Globus pallidus (tissue), 1 donor: ENCODE data around the gene IP6K3.
A peak's percentile ranks its signal among the peaks of the same experiment; 100 is the strongest.

ENCODE experiments used
- DNase-seq: peaks from one replicate; pipeline ENCODE4 v3.0.0-alpha.2; 2015; ENCODE audit warnings: low spot score

IP6K3 gene

GRCh38 chr6:33759887-33760629 is 13.4 kb upstream of the IP6K3 start:
- DNase-seq, result no peak

DNA sequence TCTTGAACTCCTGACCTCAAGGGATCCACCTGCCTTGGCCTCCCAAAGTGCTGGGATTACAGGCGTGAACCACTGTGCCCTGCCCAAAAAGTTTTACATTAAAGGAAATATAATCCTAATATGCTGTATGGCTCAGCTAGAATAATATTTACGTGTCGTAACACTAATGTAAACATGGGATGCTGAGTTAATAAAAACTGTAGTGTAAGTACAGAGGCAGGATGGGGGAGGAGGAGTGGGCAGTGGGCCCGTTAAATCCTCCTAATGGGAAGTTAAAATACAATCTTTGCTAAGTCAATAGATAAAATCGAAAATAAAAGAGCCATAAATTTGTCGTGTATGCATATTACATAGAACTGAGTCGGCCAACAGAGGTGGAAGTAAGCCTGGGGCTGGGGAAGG is 12.1 kb upstream of the IP6K3 start:
- DNase-seq, result no peak

- no peak for DNase-seq
Measured at GRCh38 chr6:33757906-33758305, 11.2 kb upstream of the IP6K3 start.

- no peak for DNase-seq
Measured at GRCh38 chr6:33757113-33757512, 10.4 kb upstream of the IP6K3 start.

- DNase-seq, result no peak
Measured at GRCh38 chr6:33756211-33756954, 9.7 kb upstream of the IP6K3 start.

DNA sequence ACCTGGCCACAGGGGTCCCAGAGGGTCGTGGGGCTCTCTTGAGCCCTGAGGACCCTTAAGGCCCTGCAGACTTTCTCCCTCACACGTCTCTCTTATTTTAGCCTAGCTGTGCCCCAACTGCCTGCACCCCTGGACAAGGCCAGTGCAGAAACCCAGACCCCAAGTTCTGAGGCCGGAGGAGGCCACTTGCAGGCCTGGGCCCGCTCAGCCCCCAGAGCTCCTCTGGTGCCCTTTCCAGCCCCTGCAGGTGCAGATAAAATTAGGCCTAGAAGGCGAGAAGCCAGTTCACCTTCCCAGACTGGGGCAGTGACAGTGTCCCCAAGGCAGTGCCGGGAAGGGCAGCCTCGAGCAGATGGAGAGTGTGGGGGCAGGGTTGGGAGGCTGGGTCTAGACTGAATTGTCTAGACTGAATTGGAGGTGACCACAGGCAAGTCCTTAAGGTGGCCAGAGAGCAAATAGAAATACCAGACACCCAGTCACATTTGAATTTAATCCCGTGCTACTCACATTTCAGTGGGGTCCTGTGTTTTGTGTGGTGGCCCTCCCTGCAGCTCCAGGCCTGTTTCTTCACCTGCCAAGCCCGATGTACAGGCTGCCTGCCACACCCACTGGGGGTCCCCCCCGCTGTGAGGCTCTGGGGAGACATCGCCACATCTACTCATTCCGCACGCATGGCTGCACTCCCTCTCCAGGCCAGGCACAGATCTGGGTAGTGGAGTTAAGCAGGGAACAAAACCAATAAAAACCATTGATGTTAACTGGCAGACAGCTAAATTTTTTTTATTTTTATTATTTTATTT is 8.6 kb upstream of the IP6K3 start:
- DNase-seq, result no peak

GRCh38 chr6:33754222-33754621 is 7.5 kb upstream of the IP6K3 start:
- DNase-seq, result no peak

- DNase-seq, result no peak
Measured at GRCh38 chr6:33752646-33753015, 5.9 kb upstream of the IP6K3 start.

DNA sequence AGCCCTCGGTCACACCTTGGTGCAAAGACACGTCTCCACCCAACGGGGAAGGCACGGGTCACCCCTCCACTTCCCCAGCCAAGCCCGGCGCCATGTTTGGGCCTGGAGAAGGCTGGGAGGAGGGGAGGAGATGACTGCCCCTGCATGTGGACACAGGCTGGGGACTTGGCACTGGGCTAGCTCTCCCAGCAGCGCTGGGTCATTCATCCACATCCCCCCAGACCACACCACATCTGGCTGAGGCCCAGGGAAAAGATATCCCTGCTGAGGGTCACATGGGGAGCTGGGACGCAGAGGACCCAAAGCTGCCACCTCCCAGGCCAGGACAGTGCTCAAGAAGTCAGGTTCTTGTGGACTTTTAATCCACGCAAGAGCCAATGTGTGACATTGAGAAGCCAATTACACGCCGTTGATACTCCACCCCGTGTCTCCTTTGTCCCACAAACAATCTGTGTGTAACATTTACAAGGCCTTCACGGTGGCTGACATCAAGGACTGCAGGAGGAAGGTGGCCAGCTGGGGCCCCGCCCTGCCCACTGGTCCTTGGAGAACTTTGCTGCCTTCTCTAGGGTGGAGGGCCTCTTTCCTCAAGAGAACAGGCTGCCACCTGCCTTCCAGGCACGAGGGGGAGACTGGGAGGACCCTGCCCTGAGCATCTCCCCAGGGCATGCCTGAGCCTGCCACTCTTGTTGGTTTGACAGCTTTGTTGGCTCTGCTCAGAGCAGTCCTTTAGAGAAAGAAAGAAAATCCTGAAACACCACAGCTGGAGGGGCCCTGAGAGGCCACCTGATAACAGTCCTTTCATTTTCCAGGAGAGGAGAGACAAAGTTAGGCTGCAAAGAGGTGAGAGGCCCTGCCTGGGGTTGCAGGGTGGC is 5.3 kb upstream of the IP6K3 start:
- DNase-seq, result no peak

DNA sequence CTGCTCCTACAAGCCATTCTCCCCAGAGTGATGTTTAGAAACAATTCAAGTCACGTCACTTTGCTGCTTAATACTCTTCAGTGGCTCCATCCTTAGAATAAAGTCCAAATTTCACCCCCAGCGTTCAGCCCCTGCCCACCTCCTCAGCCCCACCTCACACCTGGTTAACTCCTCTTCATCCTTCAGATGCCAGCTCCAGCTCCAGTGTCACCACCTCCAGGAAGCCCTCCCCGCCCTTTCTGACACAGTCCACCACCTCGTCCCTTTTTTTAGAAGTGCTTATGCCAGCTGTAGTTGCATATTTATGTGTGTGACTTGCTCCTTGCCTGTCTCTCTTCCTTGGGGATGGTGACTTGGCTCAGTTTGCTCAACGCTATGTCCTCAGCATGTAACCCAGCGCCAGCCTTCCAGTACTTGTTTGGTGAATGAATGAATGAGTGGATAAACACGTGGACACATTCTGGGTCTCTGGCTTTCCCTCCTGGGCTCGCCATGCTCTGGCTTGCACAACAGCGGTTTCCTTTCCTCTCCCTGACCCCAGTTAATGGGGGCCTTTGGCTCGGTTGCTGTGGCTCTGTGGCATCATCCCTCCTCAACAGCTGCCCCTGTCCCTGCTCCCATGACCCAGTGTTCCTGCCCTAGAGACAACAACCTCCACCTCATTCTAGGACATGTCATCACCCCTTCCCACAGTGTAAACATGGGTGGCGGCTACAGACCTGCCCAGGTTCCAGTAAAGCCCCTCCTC is 3.7 kb upstream of the IP6K3 start:
- no peak for DNase-seq

DNA sequence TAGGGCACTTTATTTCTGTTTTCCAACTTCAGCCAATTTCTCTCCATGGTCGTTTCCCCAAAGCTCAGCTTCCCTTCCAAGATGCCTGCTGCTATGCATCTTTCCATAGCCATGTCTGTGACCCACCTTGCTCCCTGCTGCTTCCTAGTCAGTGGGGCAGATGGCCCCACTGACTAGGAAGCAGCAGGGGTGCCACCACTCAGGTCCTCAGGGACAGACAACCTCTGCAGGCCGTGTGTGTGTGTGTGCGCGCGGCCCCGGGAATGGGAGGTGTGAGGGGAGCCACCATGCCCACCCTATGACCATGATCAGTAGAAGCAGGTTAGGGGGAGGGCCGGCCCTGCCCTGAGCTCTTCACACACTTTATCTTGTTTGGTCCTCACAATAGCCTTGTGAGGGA is 2.7 kb upstream of the IP6K3 start:
- DNase-seq, result no peak

DNA sequence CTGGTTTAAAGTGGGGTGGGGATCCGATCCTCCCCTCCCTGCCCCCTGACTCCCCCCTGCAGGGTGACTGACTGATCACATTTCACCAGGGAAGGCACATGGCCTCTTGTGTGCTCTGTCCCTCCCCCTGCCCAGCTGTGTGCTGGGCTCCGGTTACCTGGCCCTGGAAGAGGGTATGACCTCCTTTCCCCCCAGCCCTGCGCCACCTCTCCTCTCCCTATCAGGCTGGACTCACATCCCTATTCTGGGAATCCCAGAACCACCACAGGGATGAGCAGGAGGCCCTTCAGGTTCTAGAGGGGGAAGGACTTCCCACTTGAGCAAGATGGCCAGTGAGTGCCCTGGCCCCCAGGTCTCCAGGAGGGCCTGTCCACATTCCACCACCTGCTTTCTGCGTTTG is 2.1 kb upstream of the IP6K3 start:
- no peak for DNase-seq

DNA sequence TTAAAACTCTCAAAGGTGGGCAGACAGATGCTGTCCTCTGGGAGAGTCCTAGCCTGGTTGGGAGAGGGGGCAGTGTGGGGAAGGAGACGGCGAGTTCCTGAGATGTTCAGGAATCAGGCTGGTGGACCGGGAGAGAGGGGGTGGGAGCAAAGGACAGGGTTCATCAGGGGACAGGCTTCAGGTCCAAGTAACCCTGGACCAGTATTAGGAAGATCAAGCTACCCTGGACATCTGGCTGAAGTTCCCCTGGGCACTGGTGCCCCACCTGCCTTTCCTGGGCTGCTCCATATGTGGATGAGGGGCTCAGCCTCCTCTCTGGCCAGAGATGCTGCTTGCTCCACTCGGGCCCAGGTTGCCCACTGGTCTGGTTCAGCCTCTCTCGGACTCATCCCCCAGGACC is 1.1 kb upstream of the IP6K3 start:
- DNase-seq, result no peak

- peak; percentile 87 for DNase-seq
Measured at GRCh38 chr6:33746036-33746600, 587 bp downstream of the IP6K3 start.

GRCh38 chr6:33745548-33745947 is 1.2 kb downstream of the IP6K3 start:
- DNase-seq, result peak; percentile 38

DNA sequence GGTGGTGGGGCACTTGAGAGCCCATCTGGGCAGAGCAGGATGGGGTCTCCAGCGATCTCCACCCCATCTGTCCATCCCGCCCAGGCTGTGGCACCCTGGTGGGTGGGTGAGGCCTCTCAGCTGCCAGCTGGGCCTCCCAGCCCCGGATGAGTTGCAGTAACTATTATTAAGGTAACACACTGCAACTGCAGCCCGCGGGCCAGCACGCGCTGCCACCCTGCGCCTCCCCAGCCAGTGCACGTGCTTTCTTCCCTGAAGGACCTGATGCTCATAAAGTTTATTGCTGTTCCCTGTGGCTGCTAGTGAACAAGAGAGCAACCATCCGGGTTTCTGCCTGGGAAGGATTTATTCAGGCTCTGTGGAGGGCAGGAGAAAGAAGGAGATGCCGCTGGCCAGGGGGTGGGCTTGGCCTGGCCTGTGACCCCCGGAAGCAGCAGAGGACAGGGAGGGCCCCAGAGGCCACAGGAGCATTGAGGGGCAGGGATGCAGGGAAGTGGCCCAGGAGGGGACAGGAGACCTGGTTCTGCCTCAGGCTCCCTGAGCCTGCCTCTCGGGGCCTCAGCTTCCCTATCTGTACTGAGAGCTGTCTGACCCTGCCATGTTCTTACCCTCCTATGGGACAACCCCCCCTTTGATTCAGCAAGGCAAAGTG is 1.7 kb downstream of the IP6K3 start:
- DNase-seq, result no peak

DNA sequence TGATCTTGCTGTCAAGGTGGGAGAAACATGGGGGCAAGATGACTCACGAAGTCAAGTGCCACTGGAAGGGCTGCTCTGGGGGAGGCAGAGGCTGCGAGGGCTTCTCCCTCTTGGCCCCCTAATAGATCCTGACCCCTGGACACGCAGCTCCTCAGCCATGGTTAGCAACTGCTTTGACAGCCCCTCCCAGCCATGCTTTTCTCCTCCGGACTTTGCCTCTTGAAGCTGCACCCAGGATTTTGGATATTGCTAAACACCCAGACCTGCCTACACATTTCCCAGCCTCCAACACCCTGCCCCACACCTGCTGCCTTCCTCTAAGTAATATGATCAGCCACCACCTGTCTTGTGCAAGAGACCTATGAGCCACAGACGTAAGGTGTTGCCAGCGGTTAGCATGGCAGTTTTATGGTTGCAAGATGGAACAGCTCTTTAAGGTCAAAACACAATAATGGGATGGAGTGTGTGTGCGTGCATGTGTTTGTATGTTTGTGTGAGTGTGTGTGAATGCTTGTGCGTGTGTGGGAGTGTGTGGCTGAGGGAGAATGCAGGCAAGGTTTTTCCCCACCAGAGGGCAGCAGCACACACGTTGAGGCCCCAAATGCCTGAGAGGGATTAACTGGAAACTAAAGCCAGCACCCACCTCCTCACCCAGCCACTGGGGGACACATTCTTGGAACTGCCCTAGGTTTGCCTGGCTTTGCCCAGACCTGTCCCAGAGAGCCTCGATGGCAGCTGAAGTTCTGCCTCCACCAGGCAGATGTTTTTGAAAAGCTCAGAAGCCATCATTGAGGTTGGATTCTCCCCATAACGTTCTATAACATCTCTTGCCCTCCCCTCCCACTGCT is 2.5 kb downstream of the IP6K3 start:
- peak; percentile 79 for DNase-seq

GRCh38 chr6:33742837-33743236 is 3.9 kb downstream of the IP6K3 start:
- no peak for DNase-seq

GRCh38 chr6:33742092-33742491 is 4.6 kb downstream of the IP6K3 start:
- no peak for DNase-seq
